ENCODE data around the gene TMEM238L. TPM values are rescaled to one million over a fixed set of nuclear protein-coding genes. Genes with fewer than 3 reads are reported as not detected.

The TMEM238L gene
- total and polyA plus RNA-seq, 2 experiments from 2014 or later, result not detected

GRCh38 chr17:10797476-10798328, 6.2 kb downstream of the TMEM238L start:
- Histone ChIP-seq H3K4me2 (no peak overlapping the region), H3K4me3 (no peak overlapping the region), H3K9me2 (ENCODE audit: insufficient read depth) (0 out of 2 replicates have a peak, but pooled peaks cover 3% of the 10 kb centered on the region), H3K27me3 (ENCODE audit: insufficient read depth) (no peaks in the 10 kb centered on the region), H3K4me1 (ENCODE audit: insufficient read depth) (peaks cover 9% of the 10 kb centered on the region; the same call in 1 of the 2 replicates), H3K79me2 (replicated peaks; ENCODE audit: insufficient read depth) (no peaks in the 10 kb centered on the region), H3K36me3 (ENCODE audit: insufficient read depth) (no peaks in the 10 kb centered on the region), H4K20me1 (replicated peaks; ENCODE audit: insufficient read depth) (no peaks in the 10 kb centered on the region), H3F3A (replicated peaks; ENCODE audit: low read depth) (no peaks in the 10 kb centered on the region), H3K27ac (ENCODE audit: low read depth) (no peak overlapping the region), H2AFZ (0 out of 2 replicates have a peak overlapping the region, but pooled peaks have one; percentile 74)
- Mint-ChIP-seq H3K27me3 (ENCODE audit: insufficient read depth, low read depth, poor library complexity) (no peaks in the 10 kb centered on the region), H3K4me3 (no peak overlapping the region), H3K36me3 (ENCODE audit: low read depth) (no peaks in the 10 kb centered on the region), H3K27ac (no peak overlapping the region), H3K4me1 (no peaks in the 10 kb centered on the region), H3K9me3 (no peaks in the 10 kb centered on the region; the same call in 2 of the 3 replicates)
- TF ChIP-seq POLR2AphosphoS5 (IDR thresholded peaks at IDR 0.05; ENCODE audit: low read depth) (no peak), CTCF (conservative IDR thresholded peaks at IDR 0.05; ENCODE audit: low read depth in 2 of 2) (0 out of 4 replicates have a peak, but pooled peaks of 1 of the 2 experiments have one; percentile 6)
- peak; percentile 39 for ATAC-seq
- DNase-seq (ENCODE audit: low spot score), result no peak

- TF ChIP-seq POLR2AphosphoS5 (IDR thresholded peaks at IDR 0.05; ENCODE audit: low read depth) (no peak), ZNF331 (CRISPR knock-in tag; IDR thresholded peaks at IDR 0.05; ENCODE audit: low read depth) (no peak), CTCF (conservative IDR thresholded peaks at IDR 0.05; ENCODE audit: low read depth in 2 of 2) (no peak), EZH2phosphoT487 (IDR thresholded peaks at IDR 0.05; ENCODE audit: unreplicated experiment) (no peak), ZNF114 (CRISPR knock-in tag; IDR thresholded peaks at IDR 0.05) (no peak), JUNB (IDR thresholded peaks at IDR 0.05; ENCODE audit: unreplicated experiment) (no peak), EZH2 (IDR thresholded peaks at IDR 0.05; ENCODE audit: low read depth, unreplicated experiment) (no peak), ZNF462 (CRISPR knock-in tag; IDR thresholded peaks at IDR 0.05) (no peak), STAT1 (IDR thresholded peaks at IDR 0.05; ENCODE audit: unreplicated experiment) (no peak)
- Mint-ChIP-seq H3K4me3 (no peak overlapping the region), H3K4me1 (peaks cover 24% of the 10 kb centered on the region), H3K27ac (no peak overlapping the region), H3K27me3 (ENCODE audit: insufficient read depth, low read depth, poor library complexity) (peaks cover 12% of the 10 kb centered on the region), H3K9me3 (no peaks in the 10 kb centered on the region), H3K36me3 (ENCODE audit: low read depth) (no peaks in the 10 kb centered on the region)
- Histone ChIP-seq H3K4me3 (no peak overlapping the region), H2AFZ (no peak overlapping the region; the same call in 1 of the 2 replicates), H3K79me2 (replicated peaks; ENCODE audit: insufficient read depth) (no peaks in the 10 kb centered on the region), H4K20me1 (replicated peaks; ENCODE audit: insufficient read depth) (no peaks in the 10 kb centered on the region), H3K27me3 (ENCODE audit: insufficient read depth) (no peaks in the 10 kb centered on the region), H3K9me2 (ENCODE audit: insufficient read depth) (0 out of 2 replicates have a peak, but pooled peaks cover 3% of the 10 kb centered on the region), H3K4me2 (no peak overlapping the region), H3K4me1 (ENCODE audit: insufficient read depth) (peaks cover 9% of the 10 kb centered on the region; the same call in 1 of the 2 replicates), H3K36me3 (ENCODE audit: insufficient read depth) (no peaks in the 10 kb centered on the region), H3K27ac (ENCODE audit: low read depth) (no peak overlapping the region), H3F3A (replicated peaks; ENCODE audit: low read depth) (no peaks in the 10 kb centered on the region)
- ATAC-seq (no peak), DNase-seq (ENCODE audit: low spot score) (no peak)
Observed at GRCh38 chr17:10793816-10794215, 10.1 kb downstream of the TMEM238L start.

Data from GM23338 (cell line).